IPS DF 6.9 (cell line): Measurements from ENCODE around the gene MIPOL1.
"Not testable (repeated sequence)": the region's sequence is repeated elsewhere in the genome, so short reads cannot be mapped to it uniquely, and the experiment has no call there.

Experiments used
- DNase-seq: peaks from one replicate; pipeline ENCODE4 v3.0.0-alpha.2; 2013; ENCODE audit warnings: low read depth, low spot score
- H3K27ac ChIP-seq: one replicate; pipeline ENCODE4 v1.5.1; 2013; ENCODE audit warnings: low read length, control low read depth
- H3K27me3 ChIP-seq: 2 replicates; pipeline ENCODE4 v1.6.1; 2013; ENCODE audit warnings: mild to moderate bottlenecking, low read length; ENCODE audit not compliant: control insufficient read depth, insufficient read depth
- H3K36me3 ChIP-seq: 2 replicates; pipeline ENCODE4 v1.6.1; 2013; ENCODE audit warnings: low read length; ENCODE audit not compliant: control insufficient read depth, insufficient read depth
- H3K4me1 ChIP-seq: 2 replicates; pipeline ENCODE4 v1.6.1; 2013; ENCODE audit warnings: low read length; ENCODE audit not compliant: control insufficient read depth, insufficient read depth
- H3K4me3 ChIP-seq: 2 replicates; pipeline ENCODE4 v1.5.1; 2013; ENCODE audit warnings: mild to moderate bottlenecking, low read length
- H3K9me3 ChIP-seq: 2 replicates; pipeline ENCODE4 v1.6.1; 2013; ENCODE audit warnings: low read length, inconsistent platforms; ENCODE audit not compliant: control insufficient read depth, insufficient read depth
- WGBS: extraction: QIAGEN DNeasy Blood & Tissue Kit; methylation state at CpG from one replicate; pipeline ENCODE4 v1.1.7; 2013; ENCODE audit warnings: mixed read lengths, missing lambda C conversion rate; ENCODE audit not compliant: insufficient read length, insufficient coverage; 5-methylcytosine and 5-hydroxymethylcytosine counted together

Gene MIPOL1

DNA sequence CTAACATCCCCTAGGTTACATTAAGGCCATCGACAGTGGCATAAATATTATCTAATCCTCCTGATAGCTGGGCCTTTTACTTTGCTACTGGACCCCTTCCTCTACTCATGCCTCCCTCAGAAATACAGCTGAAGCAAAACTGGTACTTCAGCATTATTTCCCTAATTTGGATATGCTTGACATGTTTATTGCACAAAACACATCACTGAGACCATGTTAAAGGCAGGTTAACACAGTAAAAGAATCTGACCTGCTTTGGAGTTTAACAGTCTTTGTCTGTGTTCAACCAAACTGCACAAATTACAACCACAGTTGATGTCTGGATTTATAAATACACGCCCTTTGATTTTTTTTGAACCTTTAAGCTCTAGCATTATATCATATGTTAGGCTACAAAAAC lies 240.7 kb downstream of the MIPOL1 start:
- Histone ChIP-seq H3K36me3 (no peaks in the 10 kb centered on the region), H3K27ac (no peak overlapping the region), H3K9me3 (no peaks in the 10 kb centered on the region), H3K27me3 (no peaks in the 10 kb centered on the region), H3K4me1 (no peaks in the 10 kb centered on the region), H3K4me3 (no peak overlapping the region)
- WGBS = no CpG with 5 or more reads among the region's 2 CpGs
- DNase-seq = no peak

DNA sequence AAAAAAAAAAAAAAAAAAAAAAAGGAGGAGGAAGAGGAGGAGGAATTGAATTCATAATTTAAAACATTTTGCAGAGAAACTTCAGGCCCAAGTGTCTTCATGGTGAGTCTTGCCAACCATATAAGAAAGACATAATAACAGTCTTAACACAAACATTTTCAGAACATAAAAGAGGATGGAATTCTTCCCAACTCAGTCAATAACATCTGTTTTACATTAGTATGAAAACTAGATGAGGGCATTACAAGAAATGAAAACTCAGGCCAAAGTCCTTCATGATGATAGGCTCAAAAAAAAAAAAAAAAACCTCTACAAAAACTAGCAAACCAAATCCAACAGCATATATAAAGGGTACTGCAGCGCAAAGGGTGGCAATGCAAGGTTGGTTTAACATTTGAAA lies 245.7 kb downstream of the MIPOL1 start:
- Histone ChIP-seq H3K4me1 (no peaks in the 10 kb centered on the region), H3K36me3 (no peaks in the 10 kb centered on the region), H3K9me3 (no peaks in the 10 kb centered on the region), H3K27ac (no peak overlapping the region), H3K27me3 (no peaks in the 10 kb centered on the region), H3K4me3 (no peak overlapping the region)
- no CpG with 5 or more reads among the region's 1 CpG for WGBS
- DNase-seq = no peak

DNA sequence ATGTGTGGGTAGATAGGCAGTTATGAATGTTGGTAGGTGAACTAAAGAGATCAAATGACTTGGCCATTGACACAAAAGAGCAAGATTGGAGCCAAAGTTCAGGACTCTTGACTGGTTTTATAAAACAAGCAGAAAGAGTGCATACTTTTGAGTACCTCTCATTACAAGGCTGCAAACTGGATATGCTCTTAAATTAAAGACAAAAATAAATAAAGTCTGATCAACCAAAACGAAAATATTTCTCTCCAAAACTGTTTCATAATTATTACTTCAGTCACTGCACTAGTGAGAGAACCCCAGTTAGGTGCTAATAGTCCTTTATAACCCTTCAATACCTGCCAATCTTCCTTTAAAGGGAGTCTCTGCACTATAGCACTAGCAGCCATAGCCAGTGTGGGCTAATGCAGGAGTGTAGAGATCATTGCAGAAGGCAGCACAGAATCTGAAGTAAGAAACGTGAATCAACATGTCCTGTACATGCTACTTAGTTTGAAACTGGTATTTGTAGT lies 250.2 kb downstream of the MIPOL1 start:
- no peak for DNase-seq
- Histone ChIP-seq H3K9me3 (no peaks in the 10 kb centered on the region), H3K4me1 (no peaks in the 10 kb centered on the region), H3K4me3 (no peak overlapping the region), H3K27ac (no peak overlapping the region), H3K36me3 (no peaks in the 10 kb centered on the region), H3K27me3 (no peaks in the 10 kb centered on the region)
- WGBS = no CpG with 5 or more reads among the region's 2 CpGs

DNA sequence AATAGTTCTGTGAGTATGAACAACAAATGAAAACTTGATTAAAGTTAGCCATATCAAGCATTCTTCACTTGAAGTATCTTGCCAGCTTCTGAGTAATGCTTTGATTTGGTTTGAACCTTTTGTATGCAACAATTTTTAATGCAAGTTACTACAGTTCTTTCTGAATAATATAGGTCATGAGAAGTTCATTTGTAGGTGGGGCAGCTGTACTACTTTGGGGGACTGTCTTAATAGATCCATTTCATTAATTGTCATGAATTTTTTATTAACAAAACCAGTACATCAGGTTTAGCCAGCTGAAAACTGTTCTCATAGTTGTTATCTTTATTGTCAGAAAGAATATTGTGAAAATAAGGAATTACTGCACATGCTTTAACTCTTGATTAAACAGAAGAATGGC lies 254.6 kb downstream of the MIPOL1 start:
- DNase-seq = no peak
- Histone ChIP-seq H3K9me3 (no peaks in the 10 kb centered on the region), H3K4me1 (no peaks in the 10 kb centered on the region), H3K4me3 (no peak overlapping the region), H3K36me3 (no peaks in the 10 kb centered on the region), H3K27me3 (no peaks in the 10 kb centered on the region), H3K27ac (no peak overlapping the region)

DNA sequence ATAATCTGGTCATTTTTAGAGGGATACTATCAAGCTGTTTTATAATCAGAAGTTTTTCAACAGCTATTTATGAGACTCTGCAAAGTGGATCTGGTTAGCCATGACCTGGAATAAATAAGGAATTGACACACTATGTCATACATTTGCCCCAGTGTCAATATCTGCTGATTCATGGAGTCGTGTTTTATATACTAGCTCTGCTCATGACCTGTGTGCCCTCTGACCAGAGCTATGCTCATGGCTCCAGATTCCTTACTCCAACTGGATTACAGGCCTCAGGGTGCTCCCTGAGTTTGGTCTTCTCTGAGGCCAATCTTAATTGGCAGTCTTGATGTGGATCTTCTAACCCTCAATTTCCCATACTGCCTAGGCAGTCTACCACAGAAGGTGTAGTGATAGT lies 256.2 kb downstream of the MIPOL1 start:
- Histone ChIP-seq H3K4me1 (no peaks in the 10 kb centered on the region), H3K36me3 (no peaks in the 10 kb centered on the region), H3K4me3 (no peak overlapping the region), H3K27me3 (no peaks in the 10 kb centered on the region), H3K9me3 (no peaks in the 10 kb centered on the region), H3K27ac (no peak overlapping the region)
- no peak for DNase-seq
- WGBS = no CpG with 5 or more reads among the region's 1 CpG

DNA sequence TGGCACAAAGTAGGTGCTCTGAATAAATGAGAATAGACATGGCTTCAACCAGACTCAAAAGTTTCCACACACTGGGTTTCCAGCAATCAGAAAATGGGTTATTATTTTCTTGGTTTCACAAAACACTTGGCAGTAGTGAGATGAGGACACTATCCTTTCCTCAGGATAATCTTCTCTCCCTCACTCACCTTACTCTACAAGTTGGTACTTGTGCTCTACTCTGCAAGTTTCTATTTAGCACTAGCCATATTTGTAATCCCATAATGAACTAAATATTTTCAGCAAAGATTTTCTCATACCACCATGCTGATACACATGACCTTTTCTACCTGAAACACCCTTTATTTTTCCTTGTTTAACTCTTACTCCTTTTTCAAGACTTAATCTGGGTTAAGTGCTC lies 259.6 kb downstream of the MIPOL1 start:
- no peak overlapping the region for H3K4me3 ChIP-seq
- no peaks in the 10 kb centered on the region for H3K27me3 ChIP-seq
- no peaks in the 10 kb centered on the region; the same call in 1 of the 2 replicates for H3K9me3 ChIP-seq
- H3K4me1 ChIP-seq = no peaks in the 10 kb centered on the region
- H3K27ac ChIP-seq = no peak overlapping the region
- no peaks in the 10 kb centered on the region for H3K36me3 ChIP-seq
- no peak for DNase-seq

DNA sequence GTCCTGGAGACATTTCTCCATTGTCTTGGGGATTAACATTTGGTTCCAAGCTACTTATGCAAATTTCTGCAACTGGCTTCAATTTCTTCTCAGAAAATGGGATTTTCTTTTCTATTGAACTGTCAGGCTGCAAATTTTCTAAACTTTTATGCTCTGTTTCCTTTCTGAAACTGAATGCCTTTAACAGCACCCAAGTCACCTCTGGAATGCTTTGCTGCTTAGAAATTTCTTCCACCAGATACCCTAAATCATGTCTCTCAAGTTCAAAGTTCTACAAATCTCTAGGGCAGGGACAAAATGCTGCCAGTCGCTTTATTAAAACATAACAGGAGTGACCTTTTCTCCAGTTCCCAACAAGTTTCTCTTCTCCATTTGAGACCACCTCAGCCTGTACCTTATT lies 264.7 kb downstream of the MIPOL1 start:
- not testable (repeated sequence) for H3K4me1 ChIP-seq, H3K9me3 ChIP-seq, H3K4me3 ChIP-seq, H3K27ac ChIP-seq, H3K27me3 ChIP-seq, H3K36me3 ChIP-seq, DNase-seq
- no CpG with 5 or more reads among the region's 1 CpG for WGBS

DNA sequence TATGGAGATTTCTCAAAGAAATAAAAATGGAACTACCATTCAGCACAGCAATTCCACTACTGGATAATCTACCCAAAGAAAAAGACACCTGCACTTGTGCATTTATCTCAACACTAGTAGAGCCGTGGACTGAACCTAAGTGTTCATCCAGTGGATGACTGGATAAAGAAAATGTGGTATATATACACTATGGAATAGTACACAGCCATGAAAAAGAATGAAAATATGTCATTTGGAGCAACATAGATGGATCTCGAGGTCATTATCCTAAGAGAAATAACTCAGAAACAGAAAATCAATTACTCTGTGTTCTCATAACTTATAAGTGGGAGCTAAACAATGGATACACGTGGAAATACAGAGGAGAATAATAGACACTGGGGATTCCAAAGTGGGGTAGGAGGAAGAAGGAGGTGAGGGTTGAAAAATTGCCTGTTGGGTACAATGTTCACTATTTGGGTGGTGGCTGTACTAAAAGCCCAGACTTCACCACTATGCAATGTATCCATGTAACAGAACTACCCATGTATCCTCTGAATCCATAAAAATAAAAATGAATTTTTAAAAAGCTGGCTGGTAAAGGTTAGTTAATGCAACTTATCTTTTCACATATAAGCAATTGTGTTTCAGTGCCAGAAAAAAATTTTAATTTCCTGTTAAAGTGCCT lies 266.6 kb downstream of the MIPOL1 start:
- DNase-seq = no peak
- Histone ChIP-seq H3K36me3 (no peaks in the 10 kb centered on the region), H3K27me3 (no peaks in the 10 kb centered on the region), H3K4me3 (no peak overlapping the region), H3K27ac (no peak overlapping the region), H3K9me3 (no peaks in the 10 kb centered on the region; the same call in 1 of the 2 replicates), H3K4me1 (no peaks in the 10 kb centered on the region)
- WGBS = no CpG with 5 or more reads among the region's 3 CpGs

DNA sequence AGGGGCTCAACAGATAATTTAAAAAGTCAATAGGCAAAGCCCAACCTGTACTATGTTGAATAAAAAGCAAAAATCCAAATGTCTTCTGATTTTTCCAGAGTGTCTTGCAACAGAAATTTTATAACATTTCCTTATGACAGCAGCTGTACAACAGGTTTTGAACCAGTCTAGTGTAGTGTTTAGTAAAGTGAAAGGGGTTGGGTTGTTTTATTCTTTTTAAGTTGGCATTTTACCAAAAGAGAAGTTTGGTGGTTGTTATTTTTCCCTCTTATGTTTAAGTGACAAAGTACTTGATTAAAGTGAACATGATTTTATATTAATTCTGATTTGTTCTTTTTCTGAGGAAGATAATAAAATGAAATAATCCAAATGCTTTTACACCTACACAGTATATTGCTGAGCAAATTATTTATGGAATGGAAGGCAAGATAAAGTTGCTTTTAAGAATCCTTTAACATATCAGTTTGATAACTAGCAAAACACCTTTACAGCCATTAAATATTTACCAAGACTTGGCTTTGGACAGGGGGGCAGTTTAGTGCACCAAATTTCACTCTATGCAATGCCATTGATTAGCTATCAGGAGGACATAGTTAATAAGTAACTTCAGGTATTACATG lies 268.4 kb downstream of the MIPOL1 start:
- no peaks in the 10 kb centered on the region for H3K4me1 ChIP-seq
- H3K27me3 ChIP-seq = no peaks in the 10 kb centered on the region
- no peaks in the 10 kb centered on the region for H3K36me3 ChIP-seq
- no peak for DNase-seq
- no peaks in the 10 kb centered on the region; the same call in 1 of the 2 replicates for H3K9me3 ChIP-seq
- H3K4me3 ChIP-seq = no peak overlapping the region
- H3K27ac ChIP-seq = no peak overlapping the region

DNA sequence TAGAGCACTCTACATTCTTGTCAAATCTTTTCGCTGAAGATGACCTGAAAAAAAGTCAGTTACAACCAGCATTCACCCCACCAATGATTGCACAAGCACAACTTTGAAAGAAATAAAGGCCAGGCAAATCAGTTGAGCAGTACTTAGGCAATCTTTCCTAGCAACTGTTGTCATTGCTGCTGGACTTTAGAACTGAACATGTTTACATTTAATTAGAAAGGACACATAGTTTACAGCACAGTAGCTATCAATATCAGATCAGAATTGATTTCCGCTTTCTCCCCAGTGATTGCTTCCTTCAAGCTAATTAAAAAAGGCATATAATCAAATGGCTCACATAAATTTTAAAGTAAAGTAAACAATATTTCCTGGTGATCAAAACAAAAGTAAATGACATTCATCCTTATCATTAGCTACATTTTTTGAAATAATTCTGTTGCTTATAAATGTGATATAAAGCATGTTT lies 268.9 kb downstream of the MIPOL1 start:
- no CpG with 5 or more reads among the region's 2 CpGs for WGBS
- no peaks in the 10 kb centered on the region for H3K36me3 ChIP-seq

DNA sequence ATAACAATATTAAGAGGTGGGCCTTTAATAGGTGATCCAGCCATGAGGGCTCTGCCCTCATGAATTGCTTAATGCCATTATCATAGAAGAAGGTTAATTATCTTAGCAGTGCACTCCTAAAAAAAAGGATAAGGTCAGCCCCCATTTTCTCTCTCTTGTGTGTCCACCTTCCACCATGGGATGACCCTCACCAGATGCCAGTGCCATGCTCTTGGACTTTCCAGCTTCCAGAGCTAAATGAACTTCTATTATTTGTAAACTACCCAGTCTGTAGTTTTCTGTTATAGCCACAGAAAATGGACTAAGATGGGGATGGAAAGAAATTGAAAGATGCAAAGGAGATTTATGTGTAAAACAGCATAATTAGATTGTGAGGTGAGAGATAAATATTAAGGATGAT lies 271.9 kb downstream of the MIPOL1 start:
- no peak for DNase-seq
- no peaks in the 10 kb centered on the region for H3K27me3 ChIP-seq
- no peak overlapping the region for H3K27ac ChIP-seq
- no peaks in the 10 kb centered on the region for H3K9me3 ChIP-seq
- no peaks in the 10 kb centered on the region for H3K36me3 ChIP-seq
- no peaks in the 10 kb centered on the region for H3K4me1 ChIP-seq
- H3K4me3 ChIP-seq = no peak overlapping the region

More for the DNA sequence above, 268.9 kb downstream of the MIPOL1 start:
- no peak for DNase-seq
- H3K4me1 ChIP-seq = no peaks in the 10 kb centered on the region
- H3K4me3 ChIP-seq = no peak overlapping the region
- no peaks in the 10 kb centered on the region for H3K27me3 ChIP-seq
- no peak overlapping the region for H3K27ac ChIP-seq
- H3K9me3 ChIP-seq = no peaks in the 10 kb centered on the region
